ENCODE measurements around the gene FHIT. TPM values are rescaled to one million over a fixed set of nuclear protein-coding genes. Genes with fewer than 3 reads are reported as not detected.

The FHIT gene
- total and polyA plus RNA-seq, 8 donors = 1.8 to 10.6 (median 7.1) TPM

GRCh38 chr3:60080648-60081047, 1170.6 kb downstream of the FHIT start:
- Histone ChIP-seq H3K4me1 (peaks cover 0 to 12% (median 2%) of the 10 kb centered on the region in 4 donors), H3K9me3 (peaks cover 0 to 11% (median 4%) of the 10 kb centered on the region in 4 donors), H3K4me3 (no peak overlapping the region), H3K36me3 (no peaks in the 10 kb centered on the region), H3K27ac (peak overlapping the region in 1 of 5 donors; percentile 39), H3K27me3 (no peaks in the 10 kb centered on the region)
- no peak for DNase-seq
- WGBS, 5 donors = 20 to 47% (median 28%) methylated on average over 1 of the region's 1 CpG
- TF ChIP-seq, protein P1, sequence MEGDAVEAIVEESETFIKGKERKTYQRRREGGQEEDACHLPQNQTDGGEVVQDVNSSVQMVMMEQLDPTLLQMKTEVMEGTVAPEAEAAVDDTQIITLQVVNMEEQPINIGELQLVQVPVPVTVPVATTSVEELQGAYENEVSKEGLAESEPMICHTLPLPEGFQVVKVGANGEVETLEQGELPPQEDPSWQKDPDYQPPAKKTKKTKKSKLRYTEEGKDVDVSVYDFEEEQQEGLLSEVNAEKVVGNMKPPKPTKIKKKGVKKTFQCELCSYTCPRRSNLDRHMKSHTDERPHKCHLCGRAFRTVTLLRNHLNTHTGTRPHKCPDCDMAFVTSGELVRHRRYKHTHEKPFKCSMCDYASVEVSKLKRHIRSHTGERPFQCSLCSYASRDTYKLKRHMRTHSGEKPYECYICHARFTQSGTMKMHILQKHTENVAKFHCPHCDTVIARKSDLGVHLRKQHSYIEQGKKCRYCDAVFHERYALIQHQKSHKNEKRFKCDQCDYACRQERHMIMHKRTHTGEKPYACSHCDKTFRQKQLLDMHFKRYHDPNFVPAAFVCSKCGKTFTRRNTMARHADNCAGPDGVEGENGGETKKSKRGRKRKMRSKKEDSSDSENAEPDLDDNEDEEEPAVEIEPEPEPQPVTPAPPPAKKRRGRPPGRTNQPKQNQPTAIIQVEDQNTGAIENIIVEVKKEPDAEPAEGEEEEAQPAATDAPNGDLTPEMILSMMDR (IDR thresholded peaks at IDR 0.05) = no peak
- TF ChIP-seq EP300 (IDR thresholded peaks at IDR 0.05) (no peak), POLR2AphosphoS5 (IDR thresholded peaks at IDR 0.05) (no peak), POLR2A (IDR thresholded peaks at IDR 0.05) (no peak)
- intact Hi-C loops (cut with DNase I; ENCODE audit: low total_unique reads) = no loop called here

DNA sequence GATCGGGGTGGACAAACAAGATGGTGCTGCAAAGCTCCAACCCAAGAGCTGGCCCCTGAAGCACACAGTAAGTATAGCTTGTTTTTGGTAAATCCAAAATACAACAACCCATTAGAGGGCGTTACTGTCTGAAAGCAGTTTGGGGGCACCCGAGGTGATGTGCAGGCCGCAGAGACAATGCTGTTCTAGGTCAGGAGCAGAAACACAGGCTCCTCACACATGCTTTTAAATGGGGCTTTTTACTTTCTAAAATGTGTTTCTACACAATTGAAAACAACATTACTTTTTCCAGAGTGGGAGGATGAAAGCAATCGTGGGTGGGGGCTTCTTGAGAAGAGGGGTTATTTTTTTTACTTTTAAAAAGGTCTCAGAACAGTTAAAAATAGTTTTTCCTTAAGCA, 1172.2 kb downstream of the FHIT start:
- no peak for TF ChIP-seq EP300 (IDR thresholded peaks at IDR 0.05)
- TF ChIP-seq, protein P1 (IDR thresholded peaks at IDR 0.05) = no peak
- no peak for TF ChIP-seq POLR2A (IDR thresholded peaks at IDR 0.05)
- no peak for TF ChIP-seq POLR2AphosphoS5 (IDR thresholded peaks at IDR 0.05)
- intact Hi-C loops (cut with DNase I; ENCODE audit: low total_unique reads) = no loop called here
- Histone ChIP-seq H3K27ac (no peak overlapping the region), H3K4me1 (peaks cover 0 to 13% (median 2%) of the 10 kb centered on the region in 4 donors), H3K27me3 (no peaks in the 10 kb centered on the region), H3K9me3 (peaks cover 0 to 11% (median 4%) of the 10 kb centered on the region in 4 donors), H3K4me3 (no peak overlapping the region), H3K36me3 (no peaks in the 10 kb centered on the region)
- 61 to 70% (median 66%) methylated on average over 5 of the region's 5 CpGs for WGBS, 5 donors
- DNase-seq = peak in 1 of 2 donors; percentile 21

- intact Hi-C loops (cut with DNase I; ENCODE audit: low total_unique reads) = no loop called here
- no peak for TF ChIP-seq POLR2AphosphoS5 (IDR thresholded peaks at IDR 0.05)
- no peak for TF ChIP-seq POLR2A (IDR thresholded peaks at IDR 0.05)
- TF ChIP-seq, protein P1 (IDR thresholded peaks at IDR 0.05) = no peak
- TF ChIP-seq EP300 (IDR thresholded peaks at IDR 0.05) = no peak
- WGBS, 5 donors = 2 to 30% (median 17%) methylated on average over 1 of the region's 1 CpG
- DNase-seq = peak in 1 of 2 donors; percentile 19
- Histone ChIP-seq H3K9me3 (peaks cover 0 to 11% (median 4%) of the 10 kb centered on the region in 4 donors), H3K4me3 (no peak overlapping the region), H3K27ac (no peak overlapping the region), H3K4me1 (peaks cover 0 to 13% (median 2%) of the 10 kb centered on the region in 4 donors), H3K36me3 (no peaks in the 10 kb centered on the region), H3K27me3 (no peaks in the 10 kb centered on the region)
Measured at GRCh38 chr3:60076331-60076730, 1174.9 kb downstream of the FHIT start.

- no peaks in the 10 kb centered on the region for H3K27me3 ChIP-seq
- DNase-seq = no peak
- TF ChIP-seq POLR2AphosphoS5 (IDR thresholded peaks at IDR 0.05) = no peak
- no peak for TF ChIP-seq POLR2A (IDR thresholded peaks at IDR 0.05)
- TF ChIP-seq, protein P1 (IDR thresholded peaks at IDR 0.05) = no peak
- no peak for TF ChIP-seq EP300 (IDR thresholded peaks at IDR 0.05)
- intact Hi-C loops (cut with DNase I; ENCODE audit: low total_unique reads) = no loop called here
- H3K9me3 ChIP-seq = peaks cover 0 to 9% (median 4%) of the 10 kb centered on the region in 4 donors
- H3K4me3 ChIP-seq = no peak overlapping the region
- H3K36me3 ChIP-seq = no peaks in the 10 kb centered on the region
- H3K27ac ChIP-seq = no peak overlapping the region
- H3K4me1 ChIP-seq = peaks cover 0 to 5% (median 0%) of the 10 kb centered on the region in 4 donors
Measured at GRCh38 chr3:60073942-60074341, 1177.3 kb downstream of the FHIT start.
